Panc1 (cell line): ENCODE measurements around the gene MMP14. TPM values are rescaled to one million over a fixed set of nuclear protein-coding genes. Genes with fewer than 3 reads are reported as not detected.

Experiments used
- ATAC-seq: fragments of 200-7000 bp; cut with Tn5 transposase; 2 replicates; pipeline ENCODE4 v1.9.1; 2020; ENCODE audit warnings: mild to moderate bottlenecking, moderate library complexity
- BruUV-seq: library from RNA; stranded (reverse); fragments of 400-500 nt; replicated peaks from 2 replicates; lab custom pipeline; 2021; lab: Mats Ljungman, UMichigan
- CTCF ChIA-PET: fragments of 300-600 bp; sonication (Branson Sonifier 250); formaldehyde crosslinking; loops from one replicate; lab custom pipeline; 2022; ENCODE audit warnings: antibody characterized with exemption; lab: Charles Lee
- POLR2A ChIA-PET: fragments of 300-600 bp; sonication (Branson Sonifier 250); formaldehyde crosslinking; loops from one replicate; lab custom pipeline; 2022; ENCODE audit warnings: antibody characterized with exemption; lab: Charles Lee
- DNase-seq: peaks from one replicate; pipeline ENCODE4 v3.0.0-alpha.2; 2010; ENCODE audit warnings: low read depth, low spot score
- H3K27ac ChIP-seq: 2 replicates; pipeline ENCODE4 v1.5.1; 2011; ENCODE audit warnings: mild to moderate bottlenecking, low read length, inconsistent platforms
- H3K27me3 ChIP-seq: fragments of 200-500 bp; sonication (Bioruptor generic); 2 replicates; pipeline ENCODE4 v1.6.0; 2014; ENCODE audit warnings: low read length, inconsistent platforms; ENCODE audit not compliant: control insufficient read depth, insufficient read depth
- H3K36me3 ChIP-seq: fragments of 200-500 bp; sonication (Bioruptor generic); 2 replicates; pipeline ENCODE4 v1.5.1; 2014; ENCODE audit warnings: inconsistent platforms, mild to moderate bottlenecking, low read length, moderate library complexity; ENCODE audit not compliant: control insufficient read depth, insufficient read depth
- H3K4me1 ChIP-seq: 2 replicates; pipeline ENCODE4 v1.5.1; 2011; ENCODE audit warnings: inconsistent platforms, mild to moderate bottlenecking, low read length, moderate library complexity; ENCODE audit not compliant: control insufficient read depth, insufficient read depth
- H3K4me3 ChIP-seq, 2 experiments: 2 replicates each; pipeline ENCODE4 v1.5.1; 2011 to 2012; ENCODE audit warnings: low read depth in 2 of 2, low read length in 2 of 2, mild to moderate bottlenecking in 2 of 2, inconsistent platforms in 1 of 2, moderate library complexity in 1 of 2
- H3K9me3 ChIP-seq: fragments of 200-500 bp; sonication (Bioruptor generic); 2 replicates; pipeline ENCODE4 v1.5.1; 2014; ENCODE audit warnings: low read depth, mild to moderate bottlenecking, inconsistent platforms, low read length, moderate library complexity; ENCODE audit not compliant: control insufficient read depth, insufficient read depth
- POLR2AphosphoS5 ChIP-seq: IDR thresholded peaks from 2 replicates; pipeline ENCODE4 v1.6.1; 2012; ENCODE audit warnings: mild to moderate bottlenecking, low read depth, low read length, moderate library complexity
- REST ChIP-seq, 2 experiments: IDR thresholded peaks; 2 replicates each; pipeline ENCODE4 v1.6.1; 2011 to 2012; ENCODE audit warnings: low read depth in 2 of 2, control low read depth in 1 of 2, low read length in 1 of 2, mild to moderate bottlenecking in 1 of 2, moderate library complexity in 1 of 2; ENCODE audit not compliant: insufficient read depth in 1 of 2
- SIN3A ChIP-seq: IDR thresholded peaks from 2 replicates; pipeline ENCODE4 v1.6.1; 2012; ENCODE audit warnings: low read depth, mild to moderate bottlenecking, low read length, moderate library complexity, borderline replicate concordance; ENCODE audit not compliant: insufficient read depth
- TCF7L2 ChIP-seq: IDR thresholded peaks from 2 replicates; pipeline ENCODE4 v1.6.1; 2011; ENCODE audit warnings: mild to moderate bottlenecking, low read depth, low read length, inconsistent platforms
- in situ Hi-C: cut with HindIII; loops from 2 replicates; pipeline ENCODE4 v1.10.0; 2016; ENCODE audit warnings: low sequenced_read_pairs, low pct_unique_long_range_greater_than_20kb
- intact Hi-C: fragments of 100-400 bp; cut with micrococcal nuclease; formaldehyde crosslinking; loops from one replicate; pipeline ENCODE4 v1.10.0; 2022; ENCODE audit not compliant: unreplicated experiment
- total RNA-seq: library from RNA; stranded (reverse); gene quantifications from one replicate; pipeline ENCODE4 v1.2.1, GENCODE V29; 2021; ENCODE audit not compliant: unreplicated experiment
- TF ChIP-seq, protein P1 (sequence below): fragments of 450-650 bp; IDR thresholded peaks from 2 replicates; pipeline ENCODE4 v1.5.1; 2017; ENCODE audit warnings: mild to moderate bottlenecking

Gene MMP14
- total RNA-seq, 1 experiment from 2014 or later = 32.9 TPM

GRCh38 chr14:22882529-22883172 lies 46.3 kb downstream of the MMP14 start:
- DNase-seq = no peak
- H3K27ac ChIP-seq = no peak overlapping the region
- no TSS peak for BruUV-seq

More at GRCh38 chr14:22882529-22883172, 46.3 kb downstream of the MMP14 start:
- in situ Hi-C loops (no loop called here), intact Hi-C loops (no loop called here)
- Histone ChIP-seq H3K27me3 (no peaks in the 10 kb centered on the region), H3K9me3 (no peaks in the 10 kb centered on the region), H3K4me1 (peaks cover 4% of the 10 kb centered on the region; the same call in 1 of the 2 replicates), H3K36me3 (no peaks in the 10 kb centered on the region; the same call in 1 of the 2 replicates), H3K4me3 (no peak overlapping the region)
- ATAC-seq = no peak
- CTCF ChIA-PET = interaction anchor here (0.7 kb wide), 1 partner anchor 229 kb away, joined by 9 read pairs; no protein-coding TSS in a partner anchor
- POLR2A ChIA-PET = interaction anchor here (0.6 to 0.8 kb wide), 3 partner anchors 29 to 1557 kb away, joined by 4 to 6 read pairs (median 5); partner anchors contain the start of gene DAD1
- TF ChIP-seq, protein P1, sequence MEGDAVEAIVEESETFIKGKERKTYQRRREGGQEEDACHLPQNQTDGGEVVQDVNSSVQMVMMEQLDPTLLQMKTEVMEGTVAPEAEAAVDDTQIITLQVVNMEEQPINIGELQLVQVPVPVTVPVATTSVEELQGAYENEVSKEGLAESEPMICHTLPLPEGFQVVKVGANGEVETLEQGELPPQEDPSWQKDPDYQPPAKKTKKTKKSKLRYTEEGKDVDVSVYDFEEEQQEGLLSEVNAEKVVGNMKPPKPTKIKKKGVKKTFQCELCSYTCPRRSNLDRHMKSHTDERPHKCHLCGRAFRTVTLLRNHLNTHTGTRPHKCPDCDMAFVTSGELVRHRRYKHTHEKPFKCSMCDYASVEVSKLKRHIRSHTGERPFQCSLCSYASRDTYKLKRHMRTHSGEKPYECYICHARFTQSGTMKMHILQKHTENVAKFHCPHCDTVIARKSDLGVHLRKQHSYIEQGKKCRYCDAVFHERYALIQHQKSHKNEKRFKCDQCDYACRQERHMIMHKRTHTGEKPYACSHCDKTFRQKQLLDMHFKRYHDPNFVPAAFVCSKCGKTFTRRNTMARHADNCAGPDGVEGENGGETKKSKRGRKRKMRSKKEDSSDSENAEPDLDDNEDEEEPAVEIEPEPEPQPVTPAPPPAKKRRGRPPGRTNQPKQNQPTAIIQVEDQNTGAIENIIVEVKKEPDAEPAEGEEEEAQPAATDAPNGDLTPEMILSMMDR = no peak
- TF ChIP-seq REST (IDR thresholded peaks at IDR 0.05; ENCODE audit: insufficient read depth in 1 of 2, low read depth in 2 of 2, low read length in 1 of 2) = no peak
- no peak for TF ChIP-seq POLR2AphosphoS5
- no peak for TF ChIP-seq SIN3A
- TF ChIP-seq TCF7L2 = no peak
